NOMO-1 treated with DMSO at 0.1 percent for 48 hours (cell line): ENCODE data around the gene UBQLNL.

ENCODE experiments used
- DNase-seq: peaks from one replicate; lab custom pipeline; 2025; ENCODE audit not compliant: unreplicated experiment; lab: John Stamatoyannopoulos, UW

Gene UBQLNL

DNA sequence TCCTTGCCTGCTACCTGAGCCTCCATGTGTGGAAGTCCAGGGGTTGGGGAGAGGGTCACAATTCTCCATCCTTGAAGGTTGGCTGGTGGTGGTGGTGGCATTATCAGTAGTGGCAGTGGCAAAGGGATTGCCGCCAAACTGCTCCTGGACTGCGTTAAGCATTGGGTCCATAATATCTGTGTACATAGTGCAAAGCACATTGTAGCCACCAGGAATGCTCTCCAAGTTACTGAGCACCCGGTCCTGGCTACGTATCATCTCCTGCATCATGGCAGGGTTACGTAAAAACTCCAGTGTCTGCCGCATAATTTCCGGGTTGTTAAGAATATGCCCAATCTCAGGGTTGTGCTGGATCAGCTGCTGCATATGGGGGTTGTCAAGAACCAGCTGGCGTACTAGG is 7.9 kb downstream of the UBQLNL start:
- no peak for DNase-seq

DNA sequence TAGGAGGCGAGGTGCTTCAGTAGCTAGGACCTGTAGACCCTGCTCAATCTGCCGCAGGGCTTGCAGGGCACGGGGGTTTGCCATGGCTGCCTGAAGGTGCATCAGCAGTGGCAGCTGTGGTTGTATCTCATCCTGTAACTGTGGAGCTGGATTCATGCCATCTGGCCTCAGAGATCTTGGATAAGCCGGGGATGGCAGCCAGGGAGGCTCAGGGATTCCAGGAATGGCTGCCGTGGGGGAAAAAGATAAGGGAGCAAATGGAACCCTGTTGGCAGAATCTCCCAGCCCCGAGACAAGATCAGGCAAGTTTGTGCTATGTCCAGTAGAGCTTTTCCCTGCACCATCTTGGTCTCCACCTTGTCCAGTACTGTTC is 8.6 kb downstream of the UBQLNL start:
- no peak for DNase-seq

DNA sequence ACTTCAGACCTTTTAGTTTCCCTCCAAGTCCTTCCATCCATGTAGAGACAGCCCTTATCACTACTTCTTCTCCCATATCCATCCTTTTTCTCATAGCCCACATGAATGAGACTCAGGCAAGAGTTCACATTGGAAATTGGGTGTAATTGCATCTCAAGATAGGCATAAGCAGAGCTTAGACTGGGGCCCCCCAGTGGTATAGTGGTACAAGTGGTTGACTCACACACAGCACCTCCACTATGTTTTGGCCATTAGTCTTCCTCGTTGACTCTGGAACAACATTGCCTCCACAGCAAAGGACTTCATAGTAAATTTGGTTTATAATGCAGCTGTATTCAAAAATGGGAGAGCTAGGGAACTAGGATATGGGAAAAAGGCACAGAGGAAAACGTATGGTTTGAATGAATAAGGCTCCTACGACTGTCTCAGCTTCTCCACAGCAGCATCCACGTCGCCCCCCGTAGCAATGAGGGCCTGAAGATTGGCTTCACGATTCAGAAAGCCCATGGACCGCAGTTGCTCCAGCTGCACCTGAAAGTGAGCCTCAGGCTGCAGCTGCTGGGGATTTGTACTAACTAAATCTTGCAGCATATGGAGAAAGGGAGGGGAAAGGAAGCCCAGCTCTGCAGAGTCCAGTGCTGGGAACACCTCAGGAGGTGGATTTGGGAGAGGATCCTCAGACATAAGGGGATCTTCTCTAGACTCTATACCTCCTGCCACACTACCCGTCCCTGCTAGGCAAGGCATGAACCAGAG is 9.1 kb downstream of the UBQLNL start:
- DNase-seq: no peak

DNA sequence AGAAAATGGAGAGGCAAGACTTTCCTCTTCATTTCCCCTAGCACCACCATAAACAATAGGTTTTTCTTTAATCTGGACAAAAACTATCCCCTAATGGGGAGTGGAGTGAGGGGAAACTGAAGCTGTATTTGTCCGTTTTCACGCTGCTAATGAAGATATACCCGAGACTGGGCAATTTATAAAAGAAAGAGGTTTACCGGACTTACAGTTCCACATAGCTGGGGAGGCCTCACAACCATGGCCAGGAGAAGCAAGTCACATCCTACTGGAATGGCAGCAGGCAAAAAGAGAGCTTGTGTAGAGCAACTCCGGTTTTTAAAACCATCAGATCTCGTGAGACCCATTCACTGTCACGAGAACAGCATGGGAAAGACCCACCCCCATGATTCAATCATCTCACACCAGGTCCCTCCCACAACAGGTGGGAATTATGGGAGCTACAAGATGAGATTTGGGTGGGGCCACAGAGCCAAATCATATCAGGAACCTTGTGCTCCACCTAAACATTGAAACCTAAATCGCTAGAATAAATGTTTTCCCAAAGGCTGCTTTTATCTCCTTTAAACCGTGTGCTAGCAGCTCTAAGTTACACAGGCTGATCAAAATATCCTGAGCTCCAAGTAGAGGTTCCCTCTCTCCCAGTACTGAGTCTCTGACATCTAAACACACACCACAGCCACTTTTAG is 11.0 kb downstream of the UBQLNL start:
- DNase-seq: no peak

DNA sequence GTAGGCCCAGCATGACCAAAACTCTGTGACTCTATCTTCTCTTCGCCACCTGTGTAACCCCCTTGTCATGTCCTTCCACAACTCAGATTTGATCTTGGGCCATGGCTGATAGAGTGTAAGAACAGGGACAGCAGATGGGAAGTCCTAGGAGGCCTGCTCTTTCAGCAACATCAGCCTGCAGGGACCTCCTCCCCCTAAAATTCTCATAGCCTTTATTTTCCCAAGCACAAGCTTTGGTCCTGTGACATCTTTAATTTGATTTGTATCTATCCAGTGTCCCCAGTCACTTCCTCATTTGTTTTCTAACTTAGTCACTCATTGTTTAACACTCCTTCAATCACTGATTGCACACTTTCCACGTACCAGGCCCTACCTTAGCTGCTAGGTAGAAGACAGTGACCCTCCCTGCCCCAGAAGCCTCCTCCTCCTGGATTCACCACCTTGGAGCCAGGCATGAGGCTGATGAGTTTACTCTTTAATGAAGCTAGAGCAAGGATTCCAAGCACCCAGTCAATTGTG is 12.0 kb downstream of the UBQLNL start:
- DNase-seq: no peak

DNA sequence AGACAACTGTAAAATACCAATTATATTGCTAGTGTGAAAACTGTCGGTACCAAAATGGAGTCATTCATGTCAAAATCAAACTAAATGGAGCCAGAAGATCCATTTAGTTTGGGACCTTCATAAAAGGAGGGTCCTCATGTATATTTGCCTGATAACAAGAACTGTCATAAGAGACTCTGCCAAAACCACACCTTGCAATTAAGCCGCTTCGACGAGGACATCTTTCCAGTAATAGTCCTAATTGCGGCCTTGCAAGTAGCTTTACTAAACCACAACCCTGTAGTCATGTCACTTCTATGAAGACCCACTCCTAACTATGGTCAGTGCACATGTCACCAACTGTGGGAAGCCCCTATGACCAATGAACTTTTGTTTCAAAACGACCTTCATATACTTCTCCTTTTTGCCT is 16.1 kb downstream of the UBQLNL start:
- no peak for DNase-seq

DNA sequence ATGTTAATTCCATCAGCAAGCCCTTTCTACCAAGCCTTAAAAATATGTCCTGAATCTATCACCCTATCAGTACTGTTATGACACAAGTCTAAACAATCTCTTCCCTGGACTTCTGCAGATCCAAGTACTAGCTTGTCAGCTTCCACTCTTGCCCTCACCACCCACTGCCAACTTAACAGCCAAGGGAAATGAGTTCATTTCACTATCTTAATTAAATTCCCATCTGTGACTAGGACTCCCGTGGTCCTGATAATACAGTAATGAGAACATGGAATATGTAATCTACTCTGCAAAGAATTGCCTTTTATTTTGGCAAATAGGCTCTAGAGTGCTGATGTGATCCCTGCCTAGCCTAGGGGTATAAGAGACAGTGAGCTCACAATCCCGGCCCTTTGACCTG is 16.8 kb downstream of the UBQLNL start:
- no peak for DNase-seq

DNA sequence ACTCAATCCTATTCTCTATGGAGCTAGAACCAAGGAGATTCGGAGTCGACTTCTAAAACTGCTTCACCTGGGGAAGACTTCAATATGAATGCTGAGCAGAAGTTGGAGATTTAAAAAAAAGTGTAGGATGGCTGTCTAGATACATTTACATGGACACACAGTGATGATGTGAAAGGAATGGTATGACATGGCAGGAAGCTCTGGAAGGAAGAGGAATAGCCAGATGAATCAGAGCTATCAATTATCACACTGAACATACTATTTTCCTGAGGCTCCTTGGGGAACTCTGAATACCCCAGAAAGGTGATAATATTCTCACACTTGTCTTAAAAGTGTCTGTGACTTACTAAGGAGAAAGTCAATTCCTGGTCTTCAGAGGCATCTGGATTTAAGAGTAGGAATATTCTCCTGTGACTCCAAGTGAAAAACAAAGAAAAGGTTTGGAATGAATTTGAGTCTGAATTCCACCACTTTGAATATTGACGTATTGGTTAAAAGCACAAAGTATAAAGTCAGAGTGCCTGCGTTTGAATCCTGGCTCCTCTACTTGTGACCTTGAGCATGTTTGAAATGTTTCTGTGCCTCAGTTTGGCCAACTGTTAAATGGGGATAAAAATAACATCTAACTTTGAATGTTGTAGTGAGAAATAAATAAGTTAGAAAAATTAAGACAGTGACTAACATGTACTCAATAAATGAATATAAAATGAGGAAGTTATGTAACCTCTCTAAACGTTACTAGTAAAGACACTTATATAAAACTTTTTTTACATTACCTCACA is 26.7 kb downstream of the UBQLNL start:
- DNase-seq: no peak

DNA sequence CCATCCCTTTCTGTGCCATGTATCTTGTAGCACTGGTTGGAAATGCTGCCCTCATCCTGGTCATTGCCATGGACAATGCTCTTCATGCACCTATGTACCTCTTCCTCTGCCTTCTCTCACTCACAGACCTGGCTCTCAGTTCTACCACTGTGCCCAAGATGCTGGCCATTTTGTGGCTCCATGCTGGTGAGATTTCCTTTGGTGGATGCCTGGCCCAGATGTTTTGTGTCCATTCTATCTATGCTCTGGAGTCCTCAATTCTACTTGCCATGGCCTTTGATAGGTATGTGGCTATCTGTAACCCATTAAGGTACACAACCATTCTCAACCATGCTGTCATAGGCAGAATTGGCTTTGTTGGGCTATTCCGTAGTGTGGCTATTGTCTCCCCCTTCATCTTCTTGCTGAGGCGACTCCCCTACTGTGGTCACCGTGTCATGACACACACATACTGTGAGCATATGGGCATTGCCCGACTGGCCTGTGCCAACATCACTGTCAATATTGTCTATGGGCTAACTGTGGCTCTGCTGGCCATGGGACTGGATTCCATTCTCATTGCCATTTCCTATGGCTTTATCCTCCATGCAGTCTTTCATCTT is 27.6 kb downstream of the UBQLNL start:
- DNase-seq: no peak

DNA sequence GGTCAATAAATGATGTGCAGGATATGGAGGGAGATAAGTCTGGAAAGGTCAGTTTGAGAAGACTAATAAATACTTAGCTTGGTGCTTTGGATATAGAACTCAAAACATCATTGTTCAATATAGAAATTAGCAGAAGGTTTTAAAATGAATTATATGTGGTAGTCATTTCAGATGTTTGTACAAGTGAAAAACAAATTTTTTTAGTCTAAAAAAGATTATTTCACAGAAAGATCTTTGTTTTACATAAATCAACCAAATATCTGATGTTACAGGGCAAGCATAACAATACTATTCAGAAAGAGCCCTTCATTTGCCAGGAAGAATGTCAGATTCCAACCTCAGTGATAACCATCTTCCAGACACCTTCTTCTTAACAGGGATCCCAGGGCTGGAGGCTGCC is 28.1 kb downstream of the UBQLNL start, which contains the start of gene OR52D1:
OR52D1 (plus strand) TSS at position 301 of the 400 bp plus-strand sequence; CDS start at position 323, 22 bp downstream.
- DNase-seq: no peak

DNA sequence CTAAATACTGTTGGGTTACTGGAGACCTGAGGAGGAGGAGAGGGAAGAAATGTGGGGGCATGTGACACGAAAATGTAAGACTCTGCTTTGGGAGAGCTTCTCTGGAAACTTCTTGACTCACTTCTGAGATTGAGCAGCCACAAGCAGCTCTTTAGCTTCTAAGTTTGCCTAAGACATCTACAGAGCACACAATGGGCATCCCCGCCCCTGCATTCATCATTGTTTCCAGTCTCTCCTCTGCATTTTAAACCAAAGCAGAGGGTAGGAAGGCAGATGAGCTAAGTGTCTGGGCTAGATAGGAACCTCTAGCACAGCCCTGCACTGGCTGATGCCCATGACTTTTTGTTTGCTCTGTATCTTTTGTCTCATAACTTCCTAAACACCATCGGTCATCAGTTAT is 30.1 kb downstream of the UBQLNL start:
- no peak for DNase-seq

DNA sequence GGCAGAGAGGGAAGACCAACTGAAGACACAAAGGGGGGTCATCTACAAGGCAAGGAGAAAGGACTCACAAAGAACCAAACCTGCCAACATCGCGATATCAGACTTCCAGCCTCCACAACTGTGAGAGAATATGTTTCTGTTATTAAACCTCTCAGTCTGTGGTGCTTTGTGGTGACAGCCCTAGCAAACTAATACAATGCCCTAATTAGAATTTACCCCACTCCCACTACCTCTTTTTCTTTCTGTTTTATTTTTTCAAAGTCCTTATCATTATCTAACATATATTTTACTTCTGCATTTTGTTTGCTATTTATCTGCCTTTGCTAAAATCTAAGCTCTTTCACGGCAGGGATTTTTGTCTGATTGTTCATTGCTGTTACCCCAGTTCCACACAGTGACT is 30.5 kb downstream of the UBQLNL start:
- DNase-seq: no peak

DNA sequence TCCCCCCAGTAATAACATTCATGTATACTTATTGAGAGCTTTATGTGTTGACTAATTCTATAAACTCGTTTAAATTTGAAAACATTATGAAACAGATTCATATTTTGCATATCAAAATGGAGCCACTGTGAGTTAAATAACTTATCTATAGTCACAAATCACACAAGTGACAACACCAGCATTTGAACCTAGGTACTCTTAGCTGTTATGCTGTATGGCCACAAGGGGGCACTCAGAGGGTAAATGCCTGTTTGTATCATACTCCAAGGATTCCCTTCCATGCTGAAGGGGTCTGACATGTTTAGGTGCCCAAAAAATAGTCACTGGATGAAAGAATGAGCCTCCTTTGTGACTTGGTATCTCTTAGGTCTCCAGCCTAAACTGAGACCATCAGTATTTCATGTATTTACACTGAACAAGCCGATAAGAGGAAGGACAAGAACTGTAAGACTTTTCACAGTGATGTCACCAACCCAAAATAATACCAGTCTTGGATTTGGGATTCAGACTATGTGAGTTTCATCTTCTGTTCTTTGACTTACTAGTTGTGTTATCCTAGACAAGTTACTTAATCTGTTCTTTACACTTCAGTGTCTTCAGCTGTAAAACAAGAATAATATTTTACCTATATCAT is 40.2 kb downstream of the UBQLNL start:
- DNase-seq: peak; percentile 42

DNA sequence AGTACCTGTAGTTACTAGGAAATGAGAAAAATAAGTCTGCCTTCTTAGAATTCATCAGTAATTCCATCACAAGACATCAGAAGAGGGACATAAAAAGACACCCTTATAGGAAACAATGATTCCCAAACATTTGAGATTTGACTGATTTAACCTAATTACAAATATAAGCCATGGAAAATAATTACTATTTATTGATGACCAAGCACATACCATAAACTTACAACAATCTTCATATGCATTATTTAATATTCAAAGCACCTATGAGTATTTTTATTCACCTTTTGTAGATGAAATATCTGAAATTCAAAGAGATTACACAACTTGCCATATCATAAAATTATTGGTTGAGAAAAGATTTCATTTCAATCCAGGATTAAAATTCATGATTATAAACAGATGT is 42.6 kb downstream of the UBQLNL start:
- DNase-seq: no peak

DNA sequence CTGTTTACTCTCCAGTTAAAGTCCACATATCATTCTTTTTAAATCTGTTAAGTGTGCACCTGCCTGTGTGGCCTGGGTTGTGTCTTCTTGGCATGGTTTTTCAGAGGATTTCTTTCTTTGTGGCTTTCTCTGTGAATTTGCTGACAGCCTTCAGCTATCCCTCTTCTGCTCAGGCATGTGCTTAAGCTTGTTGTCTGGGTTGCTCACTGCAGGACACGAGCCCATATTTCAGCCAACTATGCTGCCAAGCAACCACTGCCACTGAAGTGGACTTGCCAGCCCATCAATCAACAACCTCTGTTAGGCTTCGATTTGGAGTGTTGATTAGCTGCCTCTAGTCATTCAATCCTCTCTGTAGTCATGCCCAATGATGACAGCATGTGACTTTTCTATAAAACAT is 49.0 kb downstream of the UBQLNL start:
- no peak for DNase-seq
